ENCODE results near the gene INPP4B.

Gene INPP4B

GRCh38 chr4:142336251-142336934 is 509.7 kb downstream of the INPP4B start:
- DNase-seq (ENCODE audit: low read depth) = no peak
- H3K4me3 ChIP-seq (ENCODE audit: low read length) = no peak overlapping the region
- TF ChIP-seq, protein P1, sequence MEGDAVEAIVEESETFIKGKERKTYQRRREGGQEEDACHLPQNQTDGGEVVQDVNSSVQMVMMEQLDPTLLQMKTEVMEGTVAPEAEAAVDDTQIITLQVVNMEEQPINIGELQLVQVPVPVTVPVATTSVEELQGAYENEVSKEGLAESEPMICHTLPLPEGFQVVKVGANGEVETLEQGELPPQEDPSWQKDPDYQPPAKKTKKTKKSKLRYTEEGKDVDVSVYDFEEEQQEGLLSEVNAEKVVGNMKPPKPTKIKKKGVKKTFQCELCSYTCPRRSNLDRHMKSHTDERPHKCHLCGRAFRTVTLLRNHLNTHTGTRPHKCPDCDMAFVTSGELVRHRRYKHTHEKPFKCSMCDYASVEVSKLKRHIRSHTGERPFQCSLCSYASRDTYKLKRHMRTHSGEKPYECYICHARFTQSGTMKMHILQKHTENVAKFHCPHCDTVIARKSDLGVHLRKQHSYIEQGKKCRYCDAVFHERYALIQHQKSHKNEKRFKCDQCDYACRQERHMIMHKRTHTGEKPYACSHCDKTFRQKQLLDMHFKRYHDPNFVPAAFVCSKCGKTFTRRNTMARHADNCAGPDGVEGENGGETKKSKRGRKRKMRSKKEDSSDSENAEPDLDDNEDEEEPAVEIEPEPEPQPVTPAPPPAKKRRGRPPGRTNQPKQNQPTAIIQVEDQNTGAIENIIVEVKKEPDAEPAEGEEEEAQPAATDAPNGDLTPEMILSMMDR (IDR thresholded peaks at IDR 0.05; ENCODE audit: insufficient read depth, low read depth, low read length, missing control alignments) = no peak

- H3K4me3 ChIP-seq (ENCODE audit: low read length) = no peak overlapping the region
- TF ChIP-seq, protein P1 (IDR thresholded peaks at IDR 0.05; ENCODE audit: insufficient read depth, low read depth, low read length, missing control alignments) = no peak
- DNase-seq (ENCODE audit: low read depth) = no peak
These were observed 511.2 kb downstream of the INPP4B start for GRCh38 chr4:142334931-142335330.

DNA sequence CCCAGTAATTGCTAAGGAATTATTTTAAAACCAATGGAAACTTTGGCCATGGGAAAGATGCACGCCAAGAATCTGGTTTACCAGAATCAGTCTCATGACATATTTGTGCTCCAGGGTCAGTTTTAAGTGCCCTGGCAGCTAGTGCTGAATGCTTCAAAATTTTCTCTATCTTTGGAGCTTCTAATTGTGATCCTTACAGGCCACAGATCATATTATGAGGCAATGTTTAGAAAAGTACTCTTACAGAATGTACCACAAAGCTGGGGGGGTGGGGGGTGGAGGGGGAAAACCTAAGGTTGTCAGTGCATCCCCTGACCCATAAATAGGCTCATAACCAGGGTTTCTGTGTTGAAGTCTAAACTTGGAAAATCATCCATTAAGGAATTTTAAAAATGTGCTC is 514.5 kb downstream of the INPP4B start:
- H3K4me3 ChIP-seq (ENCODE audit: low read length) = no peak overlapping the region
- no peak for DNase-seq (ENCODE audit: low read depth)
- TF ChIP-seq, protein P1 (IDR thresholded peaks at IDR 0.05; ENCODE audit: insufficient read depth, low read depth, low read length, missing control alignments) = no peak

- TF ChIP-seq, protein P1 (IDR thresholded peaks at IDR 0.05; ENCODE audit: insufficient read depth, low read depth, low read length, missing control alignments) = no peak
- H3K4me3 ChIP-seq (ENCODE audit: low read length) = no peak overlapping the region
- DNase-seq (ENCODE audit: low read depth) = no peak
These were observed 515.0 kb downstream of the INPP4B start for GRCh38 chr4:142331132-142331531.

GRCh38 chr4:142330311-142330710 is 515.8 kb downstream of the INPP4B start:
- TF ChIP-seq, protein P1 (IDR thresholded peaks at IDR 0.05; ENCODE audit: insufficient read depth, low read depth, low read length, missing control alignments) = no peak
- no peak for DNase-seq (ENCODE audit: low read depth)

GRCh38 chr4:142329313-142329712 is 516.8 kb downstream of the INPP4B start:
- no peak for DNase-seq (ENCODE audit: low read depth)
- H3K4me3 ChIP-seq (ENCODE audit: low read length) = no peak overlapping the region
- TF ChIP-seq, protein P1 (IDR thresholded peaks at IDR 0.05; ENCODE audit: insufficient read depth, low read depth, low read length, missing control alignments) = no peak

More at GRCh38 chr4:142330311-142330710, 515.8 kb downstream of the INPP4B start:
- no peak overlapping the region for H3K4me3 ChIP-seq (ENCODE audit: low read length)

GRCh38 chr4:142326181-142326580 is 519.9 kb downstream of the INPP4B start:
- no peak overlapping the region for H3K4me3 ChIP-seq (ENCODE audit: low read length)
- no peak for DNase-seq (ENCODE audit: low read depth)
- TF ChIP-seq, protein P1 (IDR thresholded peaks at IDR 0.05; ENCODE audit: insufficient read depth, low read depth, low read length, missing control alignments) = no peak
